Lung (tissue), 12 donors: ENCODE results near the gene ANKRD30A. TPM values are rescaled to one million over a fixed set of nuclear protein-coding genes. Genes with fewer than 3 reads are reported as not detected.

Experiments
- ATAC-seq: fragments of 200-7000 bp; cut with Tn5 transposase; one replicate; pipeline ENCODE4 v1.9.1; 2020; ENCODE audit warnings: moderate number of reproducible peaks; ENCODE audit not compliant: insufficient read depth, low FRiP score
- DNase-seq, 3 donors: peaks; one replicate each; pipeline ENCODE4 v3.0.0-alpha.2; 2013 to 2017
- H3K27ac ChIP-seq, 2 donors: one replicate each; pipeline ENCODE4 v1.5.1; 2013; ENCODE audit warnings: mild to moderate bottlenecking in 2 of 2, moderate library complexity in 2 of 2, control low read depth in 1 of 2, inconsistent platforms in 1 of 2, low read depth in 1 of 2, low read length in 1 of 2
- H3K27me3 ChIP-seq, 3 donors: one replicate each; pipeline ENCODE4 v1.5.1; 2013; ENCODE audit warnings: low read length in 2 of 3; ENCODE audit not compliant: control insufficient read depth in 3 of 3, insufficient read depth in 3 of 3
- H3K36me3 ChIP-seq, 4 donors: one replicate each; pipeline ENCODE4 v1.5.1; 2013; ENCODE audit warnings: low read length in 4 of 4, mild to moderate bottlenecking in 1 of 4, moderate library complexity in 1 of 4; ENCODE audit not compliant: control insufficient read depth in 4 of 4, insufficient read depth in 4 of 4
- H3K4me1 ChIP-seq, 5 donors: one replicate each; pipeline ENCODE4 v1.5.1; 2013; ENCODE audit warnings: low read length in 5 of 5, mild to moderate bottlenecking in 2 of 5, moderate library complexity in 1 of 5; ENCODE audit not compliant: control insufficient read depth in 5 of 5, insufficient read depth in 5 of 5
- H3K4me3 ChIP-seq: one replicate; pipeline ENCODE4 v1.5.1; 2013; ENCODE audit warnings: mild to moderate bottlenecking, control low read depth, moderate library complexity
- H3K9ac ChIP-seq, 2 donors: one replicate each; pipeline ENCODE4 v1.5.1; 2013; ENCODE audit warnings: low read length in 2 of 2, control low read depth in 1 of 2; ENCODE audit not compliant: insufficient read depth in 1 of 2
- H3K9me3 ChIP-seq, 4 donors: one replicate each; pipeline ENCODE4 v1.5.1; 2013; ENCODE audit warnings: low read length in 3 of 4, mild to moderate bottlenecking in 1 of 4, moderate library complexity in 1 of 4; ENCODE audit not compliant: control insufficient read depth in 4 of 4, insufficient read depth in 3 of 4
- CTCF ChIP-seq: IDR thresholded peaks from 2 replicates; pipeline ENCODE4 v1.5.1; 2012; ENCODE audit warnings: mild to moderate bottlenecking; ENCODE audit errors: control extremely low read depth, extremely low read depth
- WGBS, 2 donors: extraction: QIAGEN DNeasy Blood & Tissue Kit; methylation state at CpG; one replicate each; pipeline ENCODE4 v1.1.7; 2013; 5-methylcytosine and 5-hydroxymethylcytosine counted together
- polyA plus RNA-seq, 2 donors: library from polyadenylated mRNA; stranded (reverse); fragments of 200-250 nt; gene quantifications; one replicate each; pipeline ENCODE4 v1.2.1, GENCODE V29; 2013
- total RNA-seq, 2 donors: library from RNA; depleted of rRNA in 1 of 2; stranded (reverse); fragments of >200 nt in 1 of 2; gene quantifications; one replicate each; pipeline ENCODE4 v1.2.1, GENCODE V29; 2014 to 2021
- donor health status: control.
- donor health status: control.
- donor health status: Bipolar disorder and iron deficiency.
- donor health status: healthy.
- donor health status: DM: yes; HTN: yes; CAD: no.

Gene ANKRD30A
- total and polyA plus RNA-seq, 4 donors: not detected

DNA sequence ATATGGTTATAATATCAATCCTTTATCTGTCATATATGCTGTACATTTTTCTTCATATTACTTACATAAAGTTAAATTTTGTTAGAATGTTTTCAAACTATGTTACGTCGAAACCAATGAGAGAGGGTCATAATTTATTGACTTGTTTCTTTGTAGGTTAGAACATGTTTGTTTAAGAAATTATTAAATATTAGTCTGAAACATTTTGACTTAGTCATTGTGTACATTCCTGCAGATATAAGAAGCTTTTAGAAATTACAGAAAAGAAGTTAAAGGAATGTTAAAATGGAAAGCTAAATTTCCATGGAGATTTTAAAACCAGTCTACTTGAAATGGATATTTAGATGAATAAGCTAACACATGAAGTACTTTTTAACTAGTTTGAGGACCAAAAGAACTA lies 99.8 kb downstream of the ANKRD30A start:
- H3K4me3 ChIP-seq: no peak overlapping the region
- H3K36me3 ChIP-seq: no peaks in the 10 kb centered on the region
- no peak for ATAC-seq
- no peaks in the 10 kb centered on the region for H3K4me1 ChIP-seq
- peaks cover 0 to 8% (median 0%) of the 10 kb centered on the region in 4 donors for H3K9me3 ChIP-seq
- no peak for TF ChIP-seq CTCF
- no peak for DNase-seq
- no peaks in the 10 kb centered on the region for H3K27me3 ChIP-seq
- 79 to 87% methylated on average over 2 of the region's 2 CpGs for WGBS, 2 donors
- no peak overlapping the region for H3K9ac ChIP-seq
- no peak overlapping the region for H3K27ac ChIP-seq

- no peak for TF ChIP-seq CTCF
- ATAC-seq (no peak), DNase-seq (no peak)
- H3K9me3 ChIP-seq: peaks cover 0 to 9% (median 0%) of the 10 kb centered on the region in 4 donors
- no peak overlapping the region for H3K9ac ChIP-seq
- H3K4me3 ChIP-seq: no peak overlapping the region
- no peaks in the 10 kb centered on the region for H3K4me1 ChIP-seq
- no peaks in the 10 kb centered on the region for H3K36me3 ChIP-seq
- H3K27me3 ChIP-seq: no peaks in the 10 kb centered on the region
- H3K27ac ChIP-seq: no peak overlapping the region
Observed at GRCh38 chr10:37226524-37226923, 101.1 kb downstream of the ANKRD30A start.

- H3K4me3 ChIP-seq: no peak overlapping the region
- 85 to 94% methylated on average over 3 of the region's 3 CpGs for WGBS, 2 donors
- no peak for ATAC-seq
- peaks cover 0 to 6% (median under 1%) of the 10 kb centered on the region in 4 donors for H3K9me3 ChIP-seq
- H3K27me3 ChIP-seq: no peaks in the 10 kb centered on the region
- H3K27ac ChIP-seq: no peak overlapping the region
- H3K36me3 ChIP-seq: no peaks in the 10 kb centered on the region
- no peaks in the 10 kb centered on the region for H3K4me1 ChIP-seq
- TF ChIP-seq CTCF: no peak
- DNase-seq: no peak
- H3K9ac ChIP-seq: no peak overlapping the region
Observed at GRCh38 chr10:37234692-37235091, 109.3 kb downstream of the ANKRD30A start.

DNA sequence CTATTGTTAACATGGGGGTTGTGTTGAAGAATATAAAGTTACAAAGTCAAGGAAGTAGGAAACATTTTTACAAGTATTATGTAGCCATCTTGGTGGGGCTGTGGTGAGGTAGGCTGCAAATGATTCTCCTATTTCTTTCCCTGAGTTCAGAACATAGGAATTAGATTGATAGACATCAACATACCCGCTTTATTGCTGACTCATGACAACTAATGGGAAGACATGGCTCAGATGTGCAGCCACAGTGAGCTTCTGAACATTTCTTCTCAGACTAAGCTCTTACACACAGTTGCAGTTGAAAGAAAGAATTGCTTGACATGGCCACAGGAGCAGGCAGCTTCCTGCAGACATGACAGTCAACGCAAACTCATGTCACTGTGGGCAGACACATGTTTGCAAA lies 110.7 kb downstream of the ANKRD30A start:
- H3K27me3 ChIP-seq: no peaks in the 10 kb centered on the region
- ATAC-seq (no peak), DNase-seq (no peak)
- no peak overlapping the region for H3K4me3 ChIP-seq
- peaks cover 0 to 3% (median under 1%) of the 10 kb centered on the region in 4 donors for H3K9me3 ChIP-seq
- H3K4me1 ChIP-seq: no peaks in the 10 kb centered on the region
- no peak for TF ChIP-seq CTCF
- no peak overlapping the region for H3K9ac ChIP-seq
- 75 to 82% methylated on average over 2 of the region's 2 CpGs for WGBS, 2 donors
- H3K27ac ChIP-seq: no peak overlapping the region
- H3K36me3 ChIP-seq: no peaks in the 10 kb centered on the region
